PC-9 (cell line): ENCODE data around the gene MCTP1.

Source experiments
- CTCF ChIP-seq: fragments of 200-600 bp; sonication (generic); conservative IDR thresholded peaks from 2 replicates; pipeline ENCODE4 v1.6.1; 2017; ENCODE audit warnings: mixed run types, antibody characterized with exemption, mild to moderate bottlenecking, moderate library complexity
- EZH2 ChIP-seq: fragments of 200-600 bp; sonication (generic); IDR thresholded peaks from 2 replicates; pipeline ENCODE4 v1.8.0; 2017; ENCODE audit warnings: antibody characterized with exemption, low read depth

GRCh38 chr5:94884311-94884710, 400.6 kb downstream of the MCTP1 start:
- no peak for TF ChIP-seq CTCF
- TF ChIP-seq EZH2, result no peak
